ENCODE measurements around the gene PTCHD1.

DNA sequence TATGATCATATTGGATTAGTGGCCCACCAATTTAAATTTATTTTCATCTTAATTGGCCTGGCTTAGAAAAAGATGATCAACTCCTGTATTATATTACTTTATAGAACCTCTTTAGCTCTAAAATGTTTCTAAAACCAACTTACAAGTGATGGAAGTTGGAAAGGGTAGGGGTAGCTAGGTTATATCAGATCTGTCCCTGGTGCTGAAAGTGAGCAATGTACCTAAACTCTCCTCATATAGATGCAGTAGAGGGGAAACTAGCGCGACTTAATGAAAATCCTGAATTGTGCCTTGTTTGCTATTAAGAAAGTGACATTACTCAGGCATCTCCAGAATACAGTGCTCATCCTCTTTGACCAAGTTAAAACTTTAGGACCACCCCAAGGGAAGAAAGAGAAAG, 7.5 kb upstream of the PTCHD1 start:
- TF ChIP-seq, protein P1, sequence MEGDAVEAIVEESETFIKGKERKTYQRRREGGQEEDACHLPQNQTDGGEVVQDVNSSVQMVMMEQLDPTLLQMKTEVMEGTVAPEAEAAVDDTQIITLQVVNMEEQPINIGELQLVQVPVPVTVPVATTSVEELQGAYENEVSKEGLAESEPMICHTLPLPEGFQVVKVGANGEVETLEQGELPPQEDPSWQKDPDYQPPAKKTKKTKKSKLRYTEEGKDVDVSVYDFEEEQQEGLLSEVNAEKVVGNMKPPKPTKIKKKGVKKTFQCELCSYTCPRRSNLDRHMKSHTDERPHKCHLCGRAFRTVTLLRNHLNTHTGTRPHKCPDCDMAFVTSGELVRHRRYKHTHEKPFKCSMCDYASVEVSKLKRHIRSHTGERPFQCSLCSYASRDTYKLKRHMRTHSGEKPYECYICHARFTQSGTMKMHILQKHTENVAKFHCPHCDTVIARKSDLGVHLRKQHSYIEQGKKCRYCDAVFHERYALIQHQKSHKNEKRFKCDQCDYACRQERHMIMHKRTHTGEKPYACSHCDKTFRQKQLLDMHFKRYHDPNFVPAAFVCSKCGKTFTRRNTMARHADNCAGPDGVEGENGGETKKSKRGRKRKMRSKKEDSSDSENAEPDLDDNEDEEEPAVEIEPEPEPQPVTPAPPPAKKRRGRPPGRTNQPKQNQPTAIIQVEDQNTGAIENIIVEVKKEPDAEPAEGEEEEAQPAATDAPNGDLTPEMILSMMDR (IDR thresholded peaks at IDR 0.05; ENCODE audit: low read depth, low read length) = no peak
- TF ChIP-seq POLR2A (IDR thresholded peaks at IDR 0.05; ENCODE audit: extremely low read depth, insufficient read length) = no peak
- TF ChIP-seq MYC (IDR thresholded peaks at IDR 0.05; ENCODE audit: low read depth, low read length) = no peak
- TF ChIP-seq, protein P2, sequence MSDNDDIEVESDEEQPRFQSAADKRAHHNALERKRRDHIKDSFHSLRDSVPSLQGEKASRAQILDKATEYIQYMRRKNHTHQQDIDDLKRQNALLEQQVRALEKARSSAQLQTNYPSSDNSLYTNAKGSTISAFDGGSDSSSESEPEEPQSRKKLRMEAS (IDR thresholded peaks at IDR 0.05; ENCODE audit: low read depth, low read length) = no peak
